BE2C (cell line): Measurements from ENCODE around the gene UCK1.

Experiments
- DNase-seq: peaks from one replicate; pipeline ENCODE4 v3.0.0-alpha.2; 2020
- H3K27me3 ChIP-seq: fragments of 250-450 bp; sonication (Bioruptor Pico); 2 replicates; pipeline ENCODE4 v1.5.1; 2020; ENCODE audit warnings: mild to moderate bottlenecking
- H3K36me3 ChIP-seq: fragments of 250-450 bp; sonication (Bioruptor Pico); 2 replicates; pipeline ENCODE4 v1.5.1; 2020; ENCODE audit warnings: mild to moderate bottlenecking
- H3K4me1 ChIP-seq: fragments of 250-450 bp; sonication (Bioruptor Pico); 2 replicates; pipeline ENCODE4 v1.5.1; 2020
- H3K4me3 ChIP-seq: 2 replicates; pipeline ENCODE4 v1.5.1; 2011; ENCODE audit warnings: low read depth, low read length
- H3K9me3 ChIP-seq: fragments of 250-450 bp; sonication (Bioruptor Pico); 2 replicates; pipeline ENCODE4 v1.5.1; 2020
- CTCF ChIP-seq: IDR thresholded peaks from 2 replicates; pipeline ENCODE4 v1.5.1; 2012; ENCODE audit warnings: mild to moderate bottlenecking, low read depth, low read length

UCK1 gene

GRCh38 chr9:131545786-131546335 lies 14.8 kb upstream of the UCK1 start:
- Histone ChIP-seq H3K4me3 (peak overlapping the region; percentile 50; the same call in 1 of the 2 replicates), H3K9me3 (peaks cover 8% of the 10 kb centered on the region; the same call in 1 of the 2 replicates), H3K36me3 (no peaks in the 10 kb centered on the region), H3K4me1 (no peaks in the 10 kb centered on the region), H3K27me3 (peaks cover 19% of the 10 kb centered on the region)
- no peak for TF ChIP-seq CTCF
- no peak for DNase-seq

DNA sequence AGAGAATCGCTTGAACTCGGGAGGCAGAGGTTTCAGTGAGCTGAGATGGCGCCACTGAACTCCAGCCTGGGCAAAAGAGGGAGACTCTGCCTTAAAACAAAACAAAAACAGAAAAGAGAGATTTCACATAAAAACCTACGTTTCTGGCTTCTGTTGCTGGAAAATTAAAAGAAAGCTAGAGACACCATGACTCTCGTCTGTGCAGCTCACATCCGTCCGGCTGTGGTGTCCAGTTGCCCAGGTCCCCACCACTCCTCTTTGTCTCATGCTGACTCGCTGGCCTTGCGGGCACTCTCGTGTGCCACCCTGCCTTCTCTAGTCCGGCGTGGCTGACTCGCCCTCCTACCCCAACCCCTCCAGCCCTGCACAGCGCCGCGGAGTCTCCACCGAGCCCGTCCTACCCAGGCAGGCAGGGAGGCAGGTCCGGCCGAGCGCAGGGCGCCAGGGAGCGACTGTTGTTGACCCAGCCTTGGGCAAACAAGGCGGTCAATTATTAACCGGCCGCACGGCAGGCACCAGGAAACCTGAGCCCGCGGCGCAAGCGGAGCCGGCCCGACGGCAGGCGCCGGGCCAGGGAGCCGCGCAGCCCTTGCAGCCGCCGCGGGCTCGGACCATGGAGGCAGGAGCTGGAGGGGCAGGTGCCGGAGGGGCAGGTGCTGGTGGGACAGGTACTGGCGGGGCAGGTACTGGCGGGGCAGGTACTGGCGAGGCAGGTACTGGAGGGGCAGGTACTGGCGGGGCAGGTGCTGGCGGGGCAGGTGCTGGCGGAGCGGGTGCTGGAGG lies 14.1 kb upstream of the UCK1 start, which contains the start of gene PRRT1B:
Gene PRRT1B (plus strand): TSS at position 521 of the 783 bp plus-strand sequence. CDS start 93 bp downstream, at position 614.
- DNase-seq = no peak
- peaks cover 8% of the 10 kb centered on the region; the same call in 1 of the 2 replicates for H3K9me3 ChIP-seq
- H3K36me3 ChIP-seq = no peaks in the 10 kb centered on the region
- H3K4me1 ChIP-seq = no peaks in the 10 kb centered on the region
- peaks cover 19% of the 10 kb centered on the region for H3K27me3 ChIP-seq
- H3K4me3 ChIP-seq = peak within 1 kb of the TSS; percentile 50
- no peak for TF ChIP-seq CTCF

- DNase-seq = no peak
- no peaks in the 10 kb centered on the region for H3K4me1 ChIP-seq
Observed at GRCh38 chr9:131543141-131543540, 12.1 kb upstream of the UCK1 start.

DNA sequence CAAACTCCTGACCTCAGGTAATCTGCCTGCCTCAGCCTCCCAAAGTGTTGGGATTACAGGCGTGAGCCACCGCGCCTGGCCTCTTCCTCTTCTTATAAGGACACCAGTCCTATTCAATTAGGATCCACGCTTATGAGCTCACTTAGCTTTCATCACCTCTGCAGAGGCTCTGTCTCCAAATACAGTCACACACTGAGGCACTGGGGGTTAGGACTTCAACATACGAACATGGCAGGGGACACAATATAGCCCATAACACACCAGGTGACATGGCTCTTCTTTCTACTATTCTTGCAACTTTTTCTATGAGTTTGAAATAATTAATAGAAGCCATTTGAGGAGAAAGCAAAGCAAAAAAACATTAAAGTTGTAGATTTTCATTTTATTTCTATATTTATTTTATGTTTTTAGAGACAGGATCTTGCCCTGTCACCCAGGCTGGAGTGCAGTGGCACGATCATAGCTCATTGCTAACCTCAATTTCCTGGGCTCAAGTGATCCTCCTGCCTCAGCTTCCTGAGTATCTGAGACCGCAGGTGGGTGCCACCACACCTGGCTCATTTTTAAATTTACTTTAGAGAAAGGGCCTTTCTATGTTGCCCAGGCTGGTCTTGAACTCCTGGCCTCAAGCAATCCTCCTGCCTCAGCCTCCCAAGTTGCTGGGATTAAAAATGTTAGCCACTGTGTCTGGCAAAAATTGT lies 8.3 kb upstream of the UCK1 start:
- H3K4me3 ChIP-seq = no peak overlapping the region
- H3K36me3 ChIP-seq = no peaks in the 10 kb centered on the region
- H3K9me3 ChIP-seq = peaks cover 7% of the 10 kb centered on the region
- H3K4me1 ChIP-seq = no peaks in the 10 kb centered on the region
- H3K27me3 ChIP-seq = no peaks in the 10 kb centered on the region; the same call in 1 of the 2 replicates
- DNase-seq = no peak
- no peak for TF ChIP-seq CTCF

More at GRCh38 chr9:131543141-131543540, 12.1 kb upstream of the UCK1 start:
- no peak for TF ChIP-seq CTCF
- Histone ChIP-seq H3K27me3 (peaks cover 19% of the 10 kb centered on the region), H3K36me3 (no peaks in the 10 kb centered on the region), H3K9me3 (peaks cover 8% of the 10 kb centered on the region; the same call in 1 of the 2 replicates), H3K4me3 (no peak overlapping the region)

- no peak for TF ChIP-seq CTCF
- no peaks in the 10 kb centered on the region for H3K4me1 ChIP-seq
- H3K4me3 ChIP-seq = no peak overlapping the region
- H3K27me3 ChIP-seq = no peaks in the 10 kb centered on the region
- H3K36me3 ChIP-seq = no peaks in the 10 kb centered on the region
- H3K9me3 ChIP-seq = peaks cover 3% of the 10 kb centered on the region
- no peak for DNase-seq
Observed at GRCh38 chr9:131537946-131538345, 6.9 kb upstream of the UCK1 start.
